Activated naive CD4-positive, alpha-beta T cell treated with anti-CD3 and anti-CD28 coated beads for 36 hours (primary cell): ENCODE data around the gene NOTCH1. TPM values are rescaled to one million over a fixed set of nuclear protein-coding genes. Genes with fewer than 3 reads are reported as not detected.

Experiments
- CTCF ChIA-PET: fragments of 350-600 bp; sonication (Branson Sonifier 250); formaldehyde crosslinking; loops from one replicate; lab custom pipeline; 2021; ENCODE audit warnings: antibody characterized with exemption; lab: Charles Lee
- DNase-seq: peaks from one replicate; pipeline ENCODE4 v3.0.0-alpha.2; 2020
- H3K27ac Mint-ChIP-seq: one replicate; pipeline ENCODE4 v1.8.0; 2021; ENCODE audit warnings: mild to moderate bottlenecking, mixed read lengths
- H3K27me3 Mint-ChIP-seq: one replicate; pipeline ENCODE4 v1.8.0; 2021; ENCODE audit warnings: low read depth, mixed read lengths
- H3K36me3 Mint-ChIP-seq: one replicate; pipeline ENCODE4 v1.8.0; 2021; ENCODE audit warnings: low read depth, mixed read lengths
- H3K4me1 Mint-ChIP-seq: one replicate; pipeline ENCODE4 v1.8.0; 2021; ENCODE audit warnings: low read depth, mixed read lengths
- H3K4me3 Mint-ChIP-seq: one replicate; pipeline ENCODE4 v1.8.0; 2021; ENCODE audit warnings: mild to moderate bottlenecking, moderate library complexity, mixed read lengths
- H3K9me3 Mint-ChIP-seq: one replicate; pipeline ENCODE4 v1.8.0; 2021; ENCODE audit warnings: mixed read lengths
- intact Hi-C: fragments of 100-400 bp; cut with micrococcal nuclease; formaldehyde crosslinking; loops from one replicate; pipeline ENCODE4 v1.15.1; 2023
- total RNA-seq, 2 experiments: library from RNA; stranded (reverse); gene quantifications; one replicate each; pipeline ENCODE4 v1.2.3, GENCODE V29; 2021

NOTCH1 gene
- total RNA-seq, 2 experiments from 2014 or later = 71.4 to 80.2 TPM

- intact Hi-C loops = loop anchor here (5.0 kb wide), 3 partner anchors 103 to 498 kb away; partner anchors contain the start of gene ABCA2
- Mint-ChIP-seq H3K27me3 (no peaks in the 10 kb centered on the region), H3K4me3 (no peak overlapping the region), H3K9me3 (no peaks in the 10 kb centered on the region), H3K36me3 (peaks cover 6% of the 10 kb centered on the region), H3K27ac (no peak overlapping the region), H3K4me1 (peaks cover 50% of the 10 kb centered on the region)
- CTCF ChIA-PET = interaction anchor here (0.7 to 2.1 kb wide), 2 partner anchors 9 to 28 kb away, joined by 3 to 6 read pairs; no protein-coding TSS in a partner anchor
- no peak for DNase-seq
These were observed 16.1 kb downstream of the NOTCH1 start for GRCh38 chr9:136529516-136530460.

- peaks cover 42% of the 10 kb centered on the region for H3K4me1 Mint-ChIP-seq
- no peaks in the 10 kb centered on the region for H3K36me3 Mint-ChIP-seq
- H3K9me3 Mint-ChIP-seq = no peaks in the 10 kb centered on the region
- H3K27me3 Mint-ChIP-seq = no peaks in the 10 kb centered on the region
- CTCF ChIA-PET = no interaction called here
- no peak overlapping the region for H3K27ac Mint-ChIP-seq
- intact Hi-C loops = no loop called here
- no peak for DNase-seq
- H3K4me3 Mint-ChIP-seq = no peak overlapping the region
These were observed 17.0 kb downstream of the NOTCH1 start for GRCh38 chr9:136528716-136529341.

- Mint-ChIP-seq H3K4me3 (no peak overlapping the region), H3K9me3 (no peaks in the 10 kb centered on the region), H3K36me3 (no peaks in the 10 kb centered on the region), H3K4me1 (peaks cover 36% of the 10 kb centered on the region), H3K27me3 (no peaks in the 10 kb centered on the region), H3K27ac (no peak overlapping the region)
- intact Hi-C loops = no loop called here
- CTCF ChIA-PET = no interaction called here
- DNase-seq = no peak
These were observed 17.8 kb downstream of the NOTCH1 start for GRCh38 chr9:136527721-136528710.

GRCh38 chr9:136527131-136527530 lies 18.7 kb downstream of the NOTCH1 start:
- Mint-ChIP-seq H3K27ac (no peak overlapping the region), H3K27me3 (no peaks in the 10 kb centered on the region)

GRCh38 chr9:136526625-136527066 lies 19.2 kb downstream of the NOTCH1 start:
- no peak for DNase-seq
- no peaks in the 10 kb centered on the region for H3K9me3 Mint-ChIP-seq
- CTCF ChIA-PET = no interaction called here

More at GRCh38 chr9:136527131-136527530, 18.7 kb downstream of the NOTCH1 start:
- Mint-ChIP-seq H3K4me1 (peaks cover 29% of the 10 kb centered on the region), H3K36me3 (no peaks in the 10 kb centered on the region), H3K4me3 (no peak overlapping the region), H3K9me3 (no peaks in the 10 kb centered on the region)
- CTCF ChIA-PET = no interaction called here
- DNase-seq = no peak
- intact Hi-C loops = no loop called here

GRCh38 chr9:136525841-136526499 lies 19.9 kb downstream of the NOTCH1 start:
- no peaks in the 10 kb centered on the region for H3K36me3 Mint-ChIP-seq
- intact Hi-C loops = no loop called here
- no peaks in the 10 kb centered on the region for H3K27me3 Mint-ChIP-seq
- CTCF ChIA-PET = no interaction called here
- no peak overlapping the region for H3K27ac Mint-ChIP-seq
- no peaks in the 10 kb centered on the region for H3K9me3 Mint-ChIP-seq
- H3K4me1 Mint-ChIP-seq = peaks cover 18% of the 10 kb centered on the region
- no peak overlapping the region for H3K4me3 Mint-ChIP-seq
- DNase-seq = no peak

More at GRCh38 chr9:136526625-136527066, 19.2 kb downstream of the NOTCH1 start:
- H3K4me1 Mint-ChIP-seq = peaks cover 25% of the 10 kb centered on the region
- no peak overlapping the region for H3K4me3 Mint-ChIP-seq
- no peak overlapping the region for H3K27ac Mint-ChIP-seq
- intact Hi-C loops = no loop called here
- H3K27me3 Mint-ChIP-seq = no peaks in the 10 kb centered on the region
- H3K36me3 Mint-ChIP-seq = no peaks in the 10 kb centered on the region

- DNase-seq = no peak
- Mint-ChIP-seq H3K4me3 (no peak overlapping the region), H3K27me3 (no peaks in the 10 kb centered on the region), H3K4me1 (peaks cover 10% of the 10 kb centered on the region), H3K9me3 (no peaks in the 10 kb centered on the region), H3K36me3 (no peaks in the 10 kb centered on the region), H3K27ac (no peak overlapping the region)
- CTCF ChIA-PET = no interaction called here
- intact Hi-C loops = no loop called here
These were observed 20.6 kb downstream of the NOTCH1 start for GRCh38 chr9:136525207-136525606.

GRCh38 chr9:136522314-136523237 lies 23.3 kb downstream of the NOTCH1 start:
- no peak for DNase-seq
- no peaks in the 10 kb centered on the region for H3K9me3 Mint-ChIP-seq
- intact Hi-C loops = no loop called here
- no peak overlapping the region for H3K4me3 Mint-ChIP-seq
- CTCF ChIA-PET = no interaction called here
- no peak overlapping the region for H3K27ac Mint-ChIP-seq
- no peaks in the 10 kb centered on the region for H3K4me1 Mint-ChIP-seq
- H3K27me3 Mint-ChIP-seq = no peaks in the 10 kb centered on the region
- H3K36me3 Mint-ChIP-seq = no peaks in the 10 kb centered on the region

GRCh38 chr9:136521537-136521936 lies 24.3 kb downstream of the NOTCH1 start:
- H3K9me3 Mint-ChIP-seq = no peaks in the 10 kb centered on the region
- CTCF ChIA-PET = no interaction called here
- H3K27me3 Mint-ChIP-seq = no peaks in the 10 kb centered on the region
- intact Hi-C loops = no loop called here
- H3K27ac Mint-ChIP-seq = no peak overlapping the region
- DNase-seq = no peak
- no peak overlapping the region for H3K4me3 Mint-ChIP-seq
- no peaks in the 10 kb centered on the region for H3K4me1 Mint-ChIP-seq
- peaks cover 1% of the 10 kb centered on the region for H3K36me3 Mint-ChIP-seq

- DNase-seq = no peak
- Mint-ChIP-seq H3K27ac (no peak overlapping the region), H3K9me3 (no peaks in the 10 kb centered on the region), H3K27me3 (no peaks in the 10 kb centered on the region), H3K4me3 (no peak overlapping the region), H3K36me3 (peaks cover 5% of the 10 kb centered on the region), H3K4me1 (no peaks in the 10 kb centered on the region)
- CTCF ChIA-PET = no interaction called here
- intact Hi-C loops = no loop called here
These were observed 25.8 kb downstream of the NOTCH1 start for GRCh38 chr9:136520053-136520540.
